B cell (primary cell): ENCODE results near the gene ANKRD34A.

Experiments used
- CTCF ChIP-seq: fragments of 200-600 bp; IDR thresholded peaks from one replicate; pipeline ENCODE4 v1.8.0; 2022; ENCODE audit warnings: antibody characterized with exemption, mild to moderate bottlenecking
- EZH2 ChIP-seq: IDR thresholded peaks from 2 replicates; pipeline ENCODE4 v1.6.1; 2012; ENCODE audit warnings: borderline replicate concordance, low read depth, mild to moderate bottlenecking, moderate library complexity, low read length; ENCODE audit not compliant: insufficient read depth, poor library complexity, severe bottlenecking

- TF ChIP-seq CTCF (peak; percentile 80), EZH2 (no peak)
These were observed 13.4 kb upstream of the ANKRD34A start for GRCh38 chr1:145977486-145978470.
